Central memory CD8-positive, alpha-beta T cell (primary cell): ENCODE measurements around the gene RBBP8.
"Not testable (repeated sequence)": the region's sequence is repeated elsewhere in the genome, so short reads cannot be mapped to it uniquely, and the experiment has no call there.

ENCODE experiments used
- ATAC-seq: fragments of 150-1000 bp; cut with Tn5 transposase; replicated peaks from 2 replicates; pipeline ENCODE4 v1.10.0; 2022; ENCODE audit warnings: mild to moderate bottlenecking, moderate FRiP score, moderate number of reproducible peaks; ENCODE audit not compliant: poor library complexity, severe bottlenecking; ENCODE audit errors: extremely low read depth
- DNase-seq, 2 donors: peaks; one replicate each; pipeline ENCODE4 v3.0.0; 2021; ENCODE audit warnings: low spot score in 2 of 2
- H3K27ac Mint-ChIP-seq: one replicate; pipeline ENCODE4 v1.8.0; 2022; ENCODE audit warnings: low read depth, mild to moderate bottlenecking, moderate library complexity, mixed read lengths
- H3K27me3 Mint-ChIP-seq: one replicate; pipeline ENCODE4 v1.8.0; 2022; ENCODE audit warnings: mixed read lengths
- H3K36me3 Mint-ChIP-seq: one replicate; pipeline ENCODE4 v1.8.0; 2022; ENCODE audit warnings: mild to moderate bottlenecking, moderate library complexity, mixed read lengths; ENCODE audit not compliant: insufficient read depth
- H3K4me1 Mint-ChIP-seq: one replicate; pipeline ENCODE4 v1.8.0; 2022; ENCODE audit warnings: mixed read lengths
- H3K4me3 Mint-ChIP-seq: one replicate; pipeline ENCODE4 v1.8.0; 2022; ENCODE audit warnings: mild to moderate bottlenecking, moderate library complexity, mixed read lengths
- H3K9me3 Mint-ChIP-seq: one replicate; pipeline ENCODE4 v1.8.0; 2022; ENCODE audit warnings: mixed read lengths

The RBBP8 gene

GRCh38 chr18:22933206-22933965 lies at the start of gene RBBP8:
Gene RBBP8 (plus strand): TSS chr18:22933328. CDS start chr18:22936852, 3,524 bp downstream.
- Mint-ChIP-seq H3K27ac (peak within 1 kb of the TSS; percentile 69), H3K4me3 (peak within 1 kb of the TSS; percentile 84), H3K9me3 (no peaks in the 10 kb centered on the region), H3K4me1 (peaks cover 11% of the 10 kb centered on the region), H3K27me3 (no peaks in the 10 kb centered on the region), H3K36me3 (peaks cover 6% of the 10 kb centered on the region)
- ATAC-seq (peak; percentile 78), DNase-seq (peak; percentile 64 to 75)

GRCh38 chr18:22883827-22884226 lies 49.3 kb upstream of the RBBP8 start:
- Mint-ChIP-seq H3K9me3 (no peaks in the 10 kb centered on the region), H3K27me3 (peaks cover 54% of the 10 kb centered on the region)

GRCh38 chr18:22885694-22886093 lies 47.4 kb upstream of the RBBP8 start:
- H3K27me3 Mint-ChIP-seq: peaks cover 55% of the 10 kb centered on the region

More at GRCh38 chr18:22883827-22884226, 49.3 kb upstream of the RBBP8 start:
- ATAC-seq: no peak
- no peaks in the 10 kb centered on the region for H3K4me1 Mint-ChIP-seq
- peaks cover 1% of the 10 kb centered on the region for H3K36me3 Mint-ChIP-seq
- no peak overlapping the region for H3K27ac Mint-ChIP-seq
- H3K4me3 Mint-ChIP-seq: no peak overlapping the region
- no peak for DNase-seq

GRCh38 chr18:22899421-22899820 lies 33.7 kb upstream of the RBBP8 start:
- DNase-seq: no peak
- Mint-ChIP-seq H3K36me3 (no peaks in the 10 kb centered on the region), H3K27me3 (peaks cover 44% of the 10 kb centered on the region), H3K4me3 (no peak overlapping the region), H3K27ac (no peak overlapping the region), H3K4me1 (no peaks in the 10 kb centered on the region), H3K9me3 (peaks cover 5% of the 10 kb centered on the region)
- no peak for ATAC-seq

More at GRCh38 chr18:22885694-22886093, 47.4 kb upstream of the RBBP8 start:
- not testable (repeated sequence) for ATAC-seq, H3K36me3 Mint-ChIP-seq, H3K4me3 Mint-ChIP-seq, DNase-seq, H3K9me3 Mint-ChIP-seq, H3K27ac Mint-ChIP-seq, H3K4me1 Mint-ChIP-seq

GRCh38 chr18:22900558-22901238 lies 32.4 kb upstream of the RBBP8 start:
- no peak for DNase-seq
- Mint-ChIP-seq H3K27me3 (peaks cover 38% of the 10 kb centered on the region), H3K36me3 (no peaks in the 10 kb centered on the region), H3K4me1 (no peaks in the 10 kb centered on the region), H3K27ac (no peak overlapping the region), H3K9me3 (peaks cover 5% of the 10 kb centered on the region), H3K4me3 (no peak overlapping the region)
- no peak for ATAC-seq

- H3K4me1 Mint-ChIP-seq: no peaks in the 10 kb centered on the region
- H3K36me3 Mint-ChIP-seq: no peaks in the 10 kb centered on the region
- H3K27ac Mint-ChIP-seq: no peak overlapping the region
- no peak overlapping the region for H3K4me3 Mint-ChIP-seq
- no peak for ATAC-seq
- H3K27me3 Mint-ChIP-seq: peaks cover 44% of the 10 kb centered on the region
- peaks cover 5% of the 10 kb centered on the region for H3K9me3 Mint-ChIP-seq
- no peak for DNase-seq
These were observed 31.0 kb upstream of the RBBP8 start for GRCh38 chr18:22902093-22902492.

- not testable (repeated sequence) for H3K27ac Mint-ChIP-seq, DNase-seq, H3K4me3 Mint-ChIP-seq, H3K9me3 Mint-ChIP-seq, H3K36me3 Mint-ChIP-seq, H3K4me1 Mint-ChIP-seq, ATAC-seq
- H3K27me3 Mint-ChIP-seq: peaks cover 45% of the 10 kb centered on the region
These were observed 29.9 kb upstream of the RBBP8 start for GRCh38 chr18:22903248-22903647.

GRCh38 chr18:22912149-22912548 lies 21.0 kb upstream of the RBBP8 start:
- Mint-ChIP-seq H3K4me1 (no peaks in the 10 kb centered on the region), H3K9me3 (no peaks in the 10 kb centered on the region), H3K27me3 (peaks cover 82% of the 10 kb centered on the region), H3K36me3 (no peaks in the 10 kb centered on the region), H3K4me3 (no peak overlapping the region), H3K27ac (no peak overlapping the region)
- DNase-seq: no peak
- ATAC-seq: no peak

- no peak for ATAC-seq
- Mint-ChIP-seq H3K9me3 (no peaks in the 10 kb centered on the region), H3K27ac (no peak overlapping the region), H3K4me1 (no peaks in the 10 kb centered on the region), H3K27me3 (peaks cover 81% of the 10 kb centered on the region), H3K36me3 (no peaks in the 10 kb centered on the region), H3K4me3 (no peak overlapping the region)
- DNase-seq: no peak
These were observed 20.3 kb upstream of the RBBP8 start for GRCh38 chr18:22912835-22913234.

GRCh38 chr18:22913861-22914260 lies 19.3 kb upstream of the RBBP8 start:
- no peak for DNase-seq
- no peak overlapping the region for H3K4me3 Mint-ChIP-seq
- H3K36me3 Mint-ChIP-seq: no peaks in the 10 kb centered on the region
- no peak for ATAC-seq
- no peaks in the 10 kb centered on the region for H3K4me1 Mint-ChIP-seq
- H3K27me3 Mint-ChIP-seq: peaks cover 71% of the 10 kb centered on the region
- no peak overlapping the region for H3K27ac Mint-ChIP-seq
- H3K9me3 Mint-ChIP-seq: no peaks in the 10 kb centered on the region

- ATAC-seq: no peak
- peaks cover 63% of the 10 kb centered on the region for H3K27me3 Mint-ChIP-seq
- H3K4me1 Mint-ChIP-seq: no peaks in the 10 kb centered on the region
- DNase-seq: no peak
- H3K4me3 Mint-ChIP-seq: no peak overlapping the region
- no peaks in the 10 kb centered on the region for H3K36me3 Mint-ChIP-seq
- no peak overlapping the region for H3K27ac Mint-ChIP-seq
- no peaks in the 10 kb centered on the region for H3K9me3 Mint-ChIP-seq
These were observed 18.5 kb upstream of the RBBP8 start for GRCh38 chr18:22914633-22915032.

GRCh38 chr18:22915337-22915736 lies 17.8 kb upstream of the RBBP8 start:
- Mint-ChIP-seq H3K4me1 (no peaks in the 10 kb centered on the region), H3K4me3 (no peak overlapping the region), H3K27ac (no peak overlapping the region), H3K27me3 (peaks cover 56% of the 10 kb centered on the region), H3K9me3 (no peaks in the 10 kb centered on the region), H3K36me3 (no peaks in the 10 kb centered on the region)
- DNase-seq (no peak), ATAC-seq (no peak)

- H3K27me3 Mint-ChIP-seq: peaks cover 13% of the 10 kb centered on the region
These were observed 11.4 kb upstream of the RBBP8 start for GRCh38 chr18:22921772-22922171.

More at GRCh38 chr18:22921772-22922171, 11.4 kb upstream of the RBBP8 start:
- H3K36me3 Mint-ChIP-seq: no peaks in the 10 kb centered on the region
- no peak overlapping the region for H3K27ac Mint-ChIP-seq
- no peak for DNase-seq
- H3K4me3 Mint-ChIP-seq: no peak overlapping the region
- H3K9me3 Mint-ChIP-seq: no peaks in the 10 kb centered on the region
- ATAC-seq: no peak
- no peaks in the 10 kb centered on the region for H3K4me1 Mint-ChIP-seq
